GM15510 (cell line): ENCODE data around the gene PJA1.

Experiments used
- POLR2A ChIP-seq: IDR thresholded peaks from 3 replicates; pipeline ENCODE4 v1.6.1; 2011; ENCODE audit warnings: borderline replicate concordance; ENCODE audit not compliant: insufficient read length; ENCODE audit errors: extremely low read depth

PJA1 gene

DNA sequence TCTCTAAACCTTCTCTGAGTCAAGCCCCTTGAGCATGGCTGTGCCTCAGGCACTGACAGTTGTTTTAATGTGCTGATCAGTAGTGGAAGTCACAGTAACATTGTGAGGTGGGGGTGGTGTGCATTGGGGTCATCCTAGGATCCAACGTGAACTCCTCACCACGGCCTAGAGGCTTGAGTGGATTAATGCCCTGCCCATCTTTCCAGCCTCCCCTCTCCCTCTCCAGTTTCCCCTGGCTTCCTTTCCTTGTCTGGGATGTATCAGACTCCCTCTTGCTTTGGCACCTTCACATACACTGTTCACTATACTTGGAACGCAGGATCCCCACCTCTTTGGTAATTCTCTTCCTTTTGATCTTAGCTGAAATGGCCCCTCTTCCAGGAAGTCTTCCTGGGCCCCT is 13.3 kb upstream of the PJA1 start:
- no peak for TF ChIP-seq POLR2A

DNA sequence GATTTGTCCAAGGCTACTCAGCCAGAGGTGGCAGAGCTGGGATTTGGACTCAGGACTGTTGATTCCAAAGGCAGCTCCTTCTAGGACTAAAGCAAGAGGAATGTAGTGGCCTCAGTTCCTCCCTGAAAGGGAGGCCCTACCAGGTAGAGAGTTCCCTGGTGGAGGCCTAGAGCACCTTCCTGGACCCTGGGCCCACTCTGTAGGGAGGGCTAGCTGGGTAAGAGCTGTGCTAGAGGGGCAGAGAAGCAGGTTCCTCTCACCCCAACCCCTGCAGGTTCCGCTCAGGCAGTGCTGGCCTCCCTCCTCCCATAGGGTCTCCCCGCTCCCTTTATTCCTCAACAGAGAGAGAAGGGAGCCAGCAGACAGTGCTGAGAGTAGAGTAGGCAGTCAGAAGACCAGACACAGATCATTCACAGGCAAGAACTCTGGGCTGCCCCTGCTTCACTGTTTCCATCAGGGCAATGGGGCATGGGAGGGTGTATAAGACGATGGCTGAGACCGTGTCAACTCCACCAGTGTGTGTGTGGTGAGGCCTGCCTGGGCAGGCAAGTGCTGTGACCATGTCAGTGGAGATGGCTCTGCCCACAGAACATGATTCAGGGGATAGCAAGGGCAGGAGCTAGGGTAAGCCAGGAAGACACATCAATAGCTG is 12.4 kb upstream of the PJA1 start:
- no peak for TF ChIP-seq POLR2A

DNA sequence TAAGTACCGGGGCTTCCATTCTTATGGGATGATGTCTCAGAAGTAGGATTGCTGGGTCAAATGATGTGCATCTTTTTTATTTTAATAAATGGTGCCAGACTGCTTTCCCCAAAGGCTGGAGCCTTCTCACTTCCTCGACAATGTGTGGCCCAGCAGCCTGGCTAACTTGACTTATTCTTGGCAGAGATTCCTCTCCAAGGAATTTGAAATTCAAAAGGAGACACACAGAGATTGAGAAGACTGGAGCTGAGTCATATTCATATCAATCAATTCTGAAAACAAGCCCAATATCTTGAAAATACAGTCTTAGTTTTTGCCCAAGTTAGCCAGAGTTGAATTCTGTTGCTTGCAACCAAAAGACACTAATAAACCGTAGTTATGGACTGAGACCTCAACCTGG is 10.8 kb upstream of the PJA1 start:
- no peak for TF ChIP-seq POLR2A

DNA sequence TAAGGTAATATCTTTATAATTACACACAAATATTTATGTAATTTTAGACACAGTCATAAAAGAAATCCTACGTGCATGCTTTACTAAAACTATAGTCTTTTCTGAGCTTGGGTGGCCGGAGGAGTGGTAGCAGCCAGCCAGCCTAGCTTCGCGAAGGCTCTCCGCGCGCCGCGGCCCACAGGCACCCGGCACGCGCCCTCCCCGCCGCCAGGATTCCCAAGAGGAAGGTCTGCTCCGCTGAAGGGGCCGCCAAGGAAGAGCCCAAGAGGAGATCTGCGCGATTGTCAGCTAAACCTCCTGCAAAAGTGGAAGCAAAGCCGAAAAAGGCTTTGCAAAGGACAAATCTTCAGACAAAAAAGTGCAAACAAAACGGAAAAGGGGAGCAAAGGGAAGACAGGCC is 8.7 kb upstream of the PJA1 start:
- no peak for TF ChIP-seq POLR2A

- no peak for TF ChIP-seq POLR2A
Measured at GRCh38 chrX:69172937-69173336, 7.7 kb upstream of the PJA1 start.

DNA sequence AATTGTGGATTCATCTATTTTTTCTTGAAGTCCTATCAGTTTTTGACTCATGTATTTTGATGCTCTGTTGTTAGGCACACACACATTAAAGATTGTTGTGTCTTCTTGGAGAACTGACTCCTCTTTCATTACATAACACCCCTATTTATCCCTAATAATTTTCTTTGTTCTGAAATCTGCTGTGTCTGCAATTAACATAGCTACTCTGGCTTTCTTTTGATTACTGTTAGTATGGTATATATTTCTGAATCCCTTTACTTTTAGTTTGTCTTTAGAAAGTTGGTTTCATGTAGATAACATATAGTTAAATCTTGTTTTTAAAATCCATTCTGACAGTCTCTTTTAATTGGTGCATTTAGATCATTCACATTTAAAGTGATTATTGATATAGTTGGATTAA is 5.1 kb upstream of the PJA1 start:
- no peak for TF ChIP-seq POLR2A

- no peak for TF ChIP-seq POLR2A
Measured at GRCh38 chrX:69163936-69164741, 1.1 kb downstream of the PJA1 start.

DNA sequence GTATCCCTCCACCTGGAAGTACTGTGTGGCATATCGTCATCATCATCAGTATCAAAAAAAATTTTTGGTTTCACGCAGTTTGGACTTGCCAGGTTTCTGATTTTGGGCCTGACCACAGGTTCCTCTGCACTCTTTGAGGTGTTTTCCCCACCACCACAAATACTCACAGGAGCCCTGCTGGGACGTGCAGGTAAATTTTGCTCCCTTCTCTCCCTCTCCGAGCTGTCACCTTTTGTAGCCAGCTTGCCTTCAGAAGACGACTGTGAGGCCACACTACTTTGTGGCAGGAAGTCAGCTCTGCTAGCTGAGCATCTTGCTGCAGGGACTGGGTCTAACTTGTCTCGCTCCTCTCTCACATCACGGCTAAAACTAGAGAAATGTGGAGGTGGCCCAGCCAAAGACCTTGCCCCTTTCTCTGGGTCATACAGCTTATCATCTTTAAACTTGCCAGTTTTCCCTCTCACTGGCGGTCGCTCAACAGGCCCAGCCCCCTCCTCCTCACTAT is 2.8 kb downstream of the PJA1 start:
- no peak for TF ChIP-seq POLR2A

DNA sequence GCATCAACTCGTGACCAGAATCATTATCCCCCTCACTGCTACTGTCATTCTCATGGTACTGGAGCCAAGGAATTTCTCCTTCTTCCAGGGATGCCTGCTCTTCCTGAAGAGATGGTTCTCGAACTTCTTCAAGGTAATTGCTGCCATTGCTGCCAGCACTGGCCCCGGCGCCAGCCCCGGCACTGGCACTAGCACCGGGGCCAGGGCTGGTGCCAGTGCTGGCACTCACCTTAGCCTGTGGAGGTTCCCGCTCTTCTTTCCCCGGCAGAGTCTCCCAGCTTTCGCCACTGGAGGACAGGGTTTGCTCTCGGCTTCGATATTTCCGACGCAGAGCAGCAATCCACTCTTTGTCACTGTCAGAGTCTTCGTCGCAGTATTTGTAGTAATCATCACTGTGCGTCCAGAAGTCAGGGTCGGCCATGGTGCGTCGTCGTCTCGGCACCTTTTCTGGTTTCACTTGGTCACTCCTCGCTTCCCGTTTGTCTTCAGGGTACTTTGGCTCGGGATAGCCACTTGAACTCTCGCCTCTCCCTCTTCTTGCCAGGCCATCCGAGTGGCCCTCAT is 3.4 kb downstream of the PJA1 start:
- TF ChIP-seq POLR2A: no peak

DNA sequence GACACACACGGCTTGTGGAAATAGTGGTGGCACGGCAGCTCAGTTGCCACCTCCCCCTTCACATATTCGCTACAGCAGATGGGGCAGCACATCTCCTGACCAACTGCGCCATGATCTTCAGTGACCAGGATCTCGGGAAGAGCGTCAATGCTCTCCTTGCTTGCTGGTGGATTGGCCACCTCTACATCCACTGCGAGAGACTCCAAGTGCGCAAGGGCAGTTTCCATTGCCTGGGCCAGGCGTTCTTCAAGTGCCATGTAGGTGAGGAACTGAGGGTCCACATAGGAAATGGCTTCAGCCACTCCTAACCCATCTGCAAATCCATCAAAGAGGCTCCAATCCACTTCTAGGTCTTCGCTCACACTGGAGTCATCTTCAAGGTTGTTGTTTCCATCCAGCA is 3.9 kb downstream of the PJA1 start:
- no peak for TF ChIP-seq POLR2A

DNA sequence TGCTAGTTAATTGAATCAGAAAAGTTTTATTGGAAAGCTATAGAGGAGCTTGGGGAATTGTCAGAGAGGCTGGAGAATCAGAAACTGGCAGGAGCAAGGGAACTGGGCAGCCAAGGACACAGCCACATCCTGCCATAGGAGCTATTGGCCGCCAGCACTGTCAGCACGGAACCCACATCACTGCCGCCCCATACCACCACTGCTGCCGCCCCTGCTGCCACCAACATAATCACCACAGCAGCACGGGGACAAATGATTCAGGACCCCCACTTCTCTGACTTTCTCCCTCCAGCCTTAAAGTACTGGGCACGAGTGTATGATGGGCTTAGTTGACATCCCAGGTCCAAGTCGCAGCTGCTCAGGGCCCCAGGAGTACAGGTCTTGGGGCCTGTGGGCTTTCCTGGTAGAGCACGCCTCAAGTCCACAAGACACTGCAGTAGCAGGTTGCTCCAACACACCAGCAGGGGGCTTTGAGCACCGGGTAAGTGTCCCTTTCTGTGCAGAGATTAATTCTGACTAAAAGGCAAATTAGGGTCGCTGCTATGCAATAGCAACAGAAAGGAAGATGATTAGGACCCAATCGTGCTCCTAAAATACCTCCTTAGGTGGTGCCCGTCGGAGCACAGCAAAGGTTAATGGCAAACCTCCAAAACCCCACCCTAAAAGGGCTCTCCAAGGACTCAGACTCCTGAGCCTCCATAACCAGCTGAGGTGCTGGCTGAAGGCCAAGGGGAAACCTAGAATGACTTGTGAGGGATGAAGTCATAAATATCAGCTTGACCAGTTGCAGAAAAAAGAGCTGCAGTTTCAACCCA is 6.9 kb downstream of the PJA1 start:
- TF ChIP-seq POLR2A: no peak

DNA sequence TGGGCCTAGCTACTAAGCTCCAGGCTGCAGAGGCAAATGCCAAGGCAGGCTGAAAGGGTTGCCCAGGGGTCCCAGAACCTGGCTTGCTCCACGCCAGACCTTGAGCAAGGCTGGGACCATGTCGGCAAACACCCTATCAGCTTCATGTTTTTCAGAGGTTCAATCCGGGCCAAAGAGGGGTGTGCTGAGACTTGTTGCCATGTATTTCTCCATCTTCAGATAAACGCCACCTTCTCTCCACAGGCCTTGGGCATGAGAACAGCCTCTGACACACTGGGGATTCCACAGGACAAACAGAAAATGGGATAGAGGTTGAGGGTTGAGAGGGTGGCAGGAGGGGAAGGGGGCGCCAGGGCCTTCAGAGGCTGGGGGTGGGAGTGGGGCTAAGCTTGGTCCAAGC is 8.6 kb downstream of the PJA1 start:
- no peak for TF ChIP-seq POLR2A

GRCh38 chrX:69155786-69156520 is 9.3 kb downstream of the PJA1 start:
- no peak for TF ChIP-seq POLR2A

GRCh38 chrX:69154051-69154450 is 11.2 kb downstream of the PJA1 start:
- no peak for TF ChIP-seq POLR2A
